HepG2 (cell line): ENCODE measurements around the gene TXNIP.

ENCODE experiments used
- EZH2 ChIP-seq: conservative IDR thresholded peaks from 2 replicates; pipeline ENCODE4 v1.6.1; 2012; ENCODE audit warnings: mild to moderate bottlenecking, low read depth, low read length, moderate library complexity
- JDP2 ChIP-seq: sonication (generic); formaldehyde crosslinking; IDR thresholded peaks from 2 replicates; pipeline ENCODE4 v1.8.1; 2022; ENCODE audit warnings: missing genetic modification reagents, borderline replicate concordance
- POLR2A ChIP-seq, 2 experiments: IDR thresholded peaks; 2 replicates each; pipeline ENCODE4 v1.6.1; 2011; ENCODE audit warnings: low read depth in 2 of 2, low read length in 2 of 2, mild to moderate bottlenecking in 1 of 2, moderate library complexity in 1 of 2; ENCODE audit not compliant: insufficient read depth in 1 of 2
- RBM22 ChIP-seq: fragments of 200-400 bp; formaldehyde crosslinking; optimal IDR thresholded peaks from 2 replicates; pipeline ENCODE3; 2017; ENCODE audit warnings: mild to moderate bottlenecking, low read length, moderate library complexity
- SRF ChIP-seq: IDR thresholded peaks from 2 replicates; pipeline ENCODE4 v1.6.1; 2011; ENCODE audit warnings: mild to moderate bottlenecking, low read depth, low read length, moderate library complexity
- TF ChIP-seq, protein P1 (sequence below): sonication (generic); formaldehyde crosslinking; IDR thresholded peaks from 2 replicates; pipeline ENCODE4 v1.5.1; 2020; ENCODE audit warnings: missing genetic modification reagents, mild to moderate bottlenecking, borderline replicate concordance
- TF ChIP-seq, protein P2 (sequence below): sonication (generic); formaldehyde crosslinking; IDR thresholded peaks from 2 replicates; pipeline ENCODE4 v1.8.1; 2022; ENCODE audit warnings: low read depth, mild to moderate bottlenecking, missing genetic modification reagents
- TF ChIP-seq, protein P3 (sequence below): sonication (generic); formaldehyde crosslinking; IDR thresholded peaks from 2 replicates; pipeline ENCODE4 v1.5.0; 2020; ENCODE audit warnings: mild to moderate bottlenecking, missing genetic modification reagents, moderate library complexity
- TF ChIP-seq, protein P4 (sequence below): sonication (generic); formaldehyde crosslinking; IDR thresholded peaks from 2 replicates; pipeline ENCODE4 v1.5.0; 2020; ENCODE audit warnings: missing genetic modification reagents, mild to moderate bottlenecking, borderline replicate concordance

DNA sequence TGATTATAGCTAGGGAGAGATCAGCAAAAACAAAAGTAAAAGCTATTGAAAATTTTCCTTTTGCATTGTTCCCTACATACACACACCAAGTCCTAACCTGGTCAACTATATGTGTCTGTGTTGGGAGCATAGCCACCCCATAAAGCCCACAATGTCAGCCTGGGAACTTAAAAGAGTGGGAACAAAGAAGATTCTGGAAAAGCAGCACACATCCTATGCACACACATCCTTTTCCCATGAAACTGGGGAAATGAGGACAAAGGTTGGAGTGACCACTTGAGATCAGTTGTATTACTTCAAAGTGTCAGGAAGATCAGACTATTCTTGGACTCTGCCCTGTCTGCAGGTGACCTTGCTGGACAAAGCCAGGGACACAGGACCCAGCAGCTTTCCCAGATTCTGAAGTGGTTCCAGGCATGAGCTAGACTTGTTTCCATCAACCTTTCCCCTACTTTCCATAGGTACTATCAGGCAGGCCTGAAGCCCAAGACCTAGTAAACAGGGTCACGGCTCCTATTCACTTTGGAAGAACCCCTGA is 15.9 kb downstream of the TXNIP start:
- TF ChIP-seq EZH2 (no peak), POLR2A (IDR thresholded peaks at IDR 0.05; ENCODE audit: insufficient read depth in 1 of 2, low read depth in 2 of 2, low read length in 2 of 2) (no peak), SRF (no peak), JDP2 (CRISPR knock-in tag) (no peak), RBM22 (no peak)
- TF ChIP-seq, protein P1, sequence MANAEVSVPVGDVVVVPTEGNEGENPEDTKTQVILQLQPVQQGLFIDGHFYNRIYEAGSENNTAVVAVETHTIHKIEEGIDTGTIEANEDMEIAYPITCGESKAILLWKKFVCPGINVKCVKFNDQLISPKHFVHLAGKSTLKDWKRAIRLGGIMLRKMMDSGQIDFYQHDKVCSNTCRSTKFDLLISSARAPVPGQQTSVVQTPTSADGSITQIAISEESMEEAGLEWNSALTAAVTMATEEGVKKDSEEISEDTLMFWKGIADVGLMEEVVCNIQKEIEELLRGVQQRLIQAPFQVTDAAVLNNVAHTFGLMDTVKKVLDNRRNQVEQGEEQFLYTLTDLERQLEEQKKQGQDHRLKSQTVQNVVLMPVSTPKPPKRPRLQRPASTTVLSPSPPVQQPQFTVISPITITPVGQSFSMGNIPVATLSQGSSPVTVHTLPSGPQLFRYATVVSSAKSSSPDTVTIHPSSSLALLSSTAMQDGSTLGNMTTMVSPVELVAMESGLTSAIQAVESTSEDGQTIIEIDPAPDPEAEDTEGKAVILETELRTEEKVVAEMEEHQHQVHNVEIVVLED: no peak
- TF ChIP-seq, protein P2, sequence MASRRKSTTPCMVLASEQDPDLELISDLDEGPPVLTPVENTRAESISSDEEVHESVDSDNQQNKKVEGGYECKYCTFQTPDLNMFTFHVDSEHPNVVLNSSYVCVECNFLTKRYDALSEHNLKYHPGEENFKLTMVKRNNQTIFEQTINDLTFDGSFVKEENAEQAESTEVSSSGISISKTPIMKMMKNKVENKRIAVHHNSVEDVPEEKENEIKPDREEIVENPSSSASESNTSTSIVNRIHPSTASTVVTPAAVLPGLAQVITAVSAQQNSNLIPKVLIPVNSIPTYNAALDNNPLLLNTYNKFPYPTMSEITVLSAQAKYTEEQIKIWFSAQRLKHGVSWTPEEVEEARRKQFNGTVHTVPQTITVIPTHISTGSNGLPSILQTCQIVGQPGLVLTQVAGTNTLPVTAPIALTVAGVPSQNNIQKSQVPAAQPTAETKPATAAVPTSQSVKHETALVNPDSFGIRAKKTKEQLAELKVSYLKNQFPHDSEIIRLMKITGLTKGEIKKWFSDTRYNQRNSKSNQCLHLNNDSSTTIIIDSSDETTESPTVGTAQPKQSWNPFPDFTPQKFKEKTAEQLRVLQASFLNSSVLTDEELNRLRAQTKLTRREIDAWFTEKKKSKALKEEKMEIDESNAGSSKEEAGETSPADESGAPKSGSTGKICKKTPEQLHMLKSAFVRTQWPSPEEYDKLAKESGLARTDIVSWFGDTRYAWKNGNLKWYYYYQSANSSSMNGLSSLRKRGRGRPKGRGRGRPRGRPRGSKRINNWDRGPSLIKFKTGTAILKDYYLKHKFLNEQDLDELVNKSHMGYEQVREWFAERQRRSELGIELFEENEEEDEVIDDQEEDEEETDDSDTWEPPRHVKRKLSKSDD: no peak
- TF ChIP-seq, protein P3, sequence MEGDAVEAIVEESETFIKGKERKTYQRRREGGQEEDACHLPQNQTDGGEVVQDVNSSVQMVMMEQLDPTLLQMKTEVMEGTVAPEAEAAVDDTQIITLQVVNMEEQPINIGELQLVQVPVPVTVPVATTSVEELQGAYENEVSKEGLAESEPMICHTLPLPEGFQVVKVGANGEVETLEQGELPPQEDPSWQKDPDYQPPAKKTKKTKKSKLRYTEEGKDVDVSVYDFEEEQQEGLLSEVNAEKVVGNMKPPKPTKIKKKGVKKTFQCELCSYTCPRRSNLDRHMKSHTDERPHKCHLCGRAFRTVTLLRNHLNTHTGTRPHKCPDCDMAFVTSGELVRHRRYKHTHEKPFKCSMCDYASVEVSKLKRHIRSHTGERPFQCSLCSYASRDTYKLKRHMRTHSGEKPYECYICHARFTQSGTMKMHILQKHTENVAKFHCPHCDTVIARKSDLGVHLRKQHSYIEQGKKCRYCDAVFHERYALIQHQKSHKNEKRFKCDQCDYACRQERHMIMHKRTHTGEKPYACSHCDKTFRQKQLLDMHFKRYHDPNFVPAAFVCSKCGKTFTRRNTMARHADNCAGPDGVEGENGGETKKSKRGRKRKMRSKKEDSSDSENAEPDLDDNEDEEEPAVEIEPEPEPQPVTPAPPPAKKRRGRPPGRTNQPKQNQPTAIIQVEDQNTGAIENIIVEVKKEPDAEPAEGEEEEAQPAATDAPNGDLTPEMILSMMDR (CRISPR knock-in tag): no peak
- TF ChIP-seq, protein P4, sequence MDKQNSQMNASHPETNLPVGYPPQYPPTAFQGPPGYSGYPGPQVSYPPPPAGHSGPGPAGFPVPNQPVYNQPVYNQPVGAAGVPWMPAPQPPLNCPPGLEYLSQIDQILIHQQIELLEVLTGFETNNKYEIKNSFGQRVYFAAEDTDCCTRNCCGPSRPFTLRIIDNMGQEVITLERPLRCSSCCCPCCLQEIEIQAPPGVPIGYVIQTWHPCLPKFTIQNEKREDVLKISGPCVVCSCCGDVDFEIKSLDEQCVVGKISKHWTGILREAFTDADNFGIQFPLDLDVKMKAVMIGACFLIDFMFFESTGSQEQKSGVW (CRISPR knock-in tag): no peak
